ENCODE measurements around the gene ZNF689. TPM values are rescaled to one million over a fixed set of nuclear protein-coding genes. Genes with fewer than 3 reads are reported as not detected.

Gene ZNF689
- total RNA-seq, 1 experiment from 2014 or later: 6.1 TPM

DNA sequence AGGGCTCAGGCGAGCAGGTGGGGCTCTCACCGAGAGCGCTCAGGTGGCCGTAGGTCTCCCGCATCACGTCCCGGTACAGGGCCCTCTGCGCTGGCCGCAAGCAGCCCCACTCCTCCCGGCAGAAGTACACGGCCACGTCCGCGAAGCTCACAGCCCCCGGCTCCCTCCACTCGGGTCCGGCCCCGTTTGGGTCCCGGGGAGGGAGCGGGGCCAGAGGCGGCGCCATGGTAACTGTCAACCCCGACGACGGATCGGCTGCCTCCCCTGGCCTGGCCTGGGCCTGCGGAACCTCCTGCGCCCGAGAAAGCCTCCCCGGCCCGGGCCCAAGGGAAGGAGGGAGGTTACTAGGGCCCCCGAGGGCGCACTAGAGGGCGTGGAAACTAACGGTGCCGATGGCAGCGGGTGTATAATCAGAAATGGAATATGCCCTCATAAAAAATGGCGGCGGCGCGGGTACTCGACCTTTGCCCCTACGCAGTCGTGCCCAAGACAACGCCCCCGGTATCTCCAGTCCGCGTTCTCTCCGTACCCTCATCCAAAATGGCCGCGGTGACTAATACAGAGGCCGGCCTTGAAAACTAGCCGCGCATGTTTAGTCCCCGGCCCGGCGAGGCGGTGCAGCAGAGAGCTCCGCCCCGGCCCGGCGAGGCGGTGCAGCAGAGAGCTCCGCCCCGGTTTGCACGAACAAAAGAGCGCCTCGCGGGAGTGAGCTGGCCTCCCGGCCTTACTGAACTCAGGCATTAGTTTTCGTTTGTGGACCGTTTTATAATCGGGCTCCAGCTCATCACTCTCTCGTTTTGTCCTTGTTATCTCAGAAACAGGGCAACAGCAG lies 52.0 kb downstream of the ZNF689 start, which contains the start of gene ZNF764:
ZNF764 (minus strand) TSS at position 418 of the 832 bp plus-strand sequence; CDS start at position 226, 192 bp downstream.
- Mint-ChIP-seq H3K9me3 (ENCODE audit: unreplicated experiment) (no peaks in the 10 kb centered on the region), H3K27ac (ENCODE audit: low read depth, unreplicated experiment) (peak within 1 kb of the TSS; percentile 79), H3K27me3 (ENCODE audit: insufficient read depth, unreplicated experiment) (no peaks in the 10 kb centered on the region), H3K36me3 (ENCODE audit: insufficient read depth, unreplicated experiment) (peaks cover 29% of the 10 kb centered on the region), H3K4me3 (ENCODE audit: unreplicated experiment) (peak within 1 kb of the TSS; percentile 77), H3K4me1 (ENCODE audit: insufficient read depth, unreplicated experiment) (peaks cover 5% of the 10 kb centered on the region)
- peak; percentile 99 for DNase-seq (ENCODE audit: unreplicated experiment)
- TF ChIP-seq, protein P1, sequence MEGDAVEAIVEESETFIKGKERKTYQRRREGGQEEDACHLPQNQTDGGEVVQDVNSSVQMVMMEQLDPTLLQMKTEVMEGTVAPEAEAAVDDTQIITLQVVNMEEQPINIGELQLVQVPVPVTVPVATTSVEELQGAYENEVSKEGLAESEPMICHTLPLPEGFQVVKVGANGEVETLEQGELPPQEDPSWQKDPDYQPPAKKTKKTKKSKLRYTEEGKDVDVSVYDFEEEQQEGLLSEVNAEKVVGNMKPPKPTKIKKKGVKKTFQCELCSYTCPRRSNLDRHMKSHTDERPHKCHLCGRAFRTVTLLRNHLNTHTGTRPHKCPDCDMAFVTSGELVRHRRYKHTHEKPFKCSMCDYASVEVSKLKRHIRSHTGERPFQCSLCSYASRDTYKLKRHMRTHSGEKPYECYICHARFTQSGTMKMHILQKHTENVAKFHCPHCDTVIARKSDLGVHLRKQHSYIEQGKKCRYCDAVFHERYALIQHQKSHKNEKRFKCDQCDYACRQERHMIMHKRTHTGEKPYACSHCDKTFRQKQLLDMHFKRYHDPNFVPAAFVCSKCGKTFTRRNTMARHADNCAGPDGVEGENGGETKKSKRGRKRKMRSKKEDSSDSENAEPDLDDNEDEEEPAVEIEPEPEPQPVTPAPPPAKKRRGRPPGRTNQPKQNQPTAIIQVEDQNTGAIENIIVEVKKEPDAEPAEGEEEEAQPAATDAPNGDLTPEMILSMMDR (IDR thresholded peaks at IDR 0.05; ENCODE audit: unreplicated experiment): no peak
- BruUV-seq (replicated peaks): TSS peak; percentile 50
- intact Hi-C loops (cut with micrococcal nuclease): loop anchor here (1.0 kb wide), 2 partner anchors 23 to 27 kb away; partner anchors contain the start of gene ZNF785
- CTCF ChIA-PET: interaction anchor here (0.5 to 3.2 kb wide), 13 partner anchors 8 to 1310 kb away, joined by 3 to 28 read pairs (median 3); partner anchors contain the start of genes DCTPP1 and ZNF747
- POLR2A ChIA-PET: interaction anchor here (0.6 to 4.5 kb wide), 25 partner anchors 9 to 745 kb away, joined by 3 to 104 read pairs (median 4); partner anchors contain the start of genes DCTPP1, FBRS, SEPHS2 and ZNF688

GRCh38 chr16:30557707-30557956 lies 52.6 kb downstream of the ZNF689 start:
- TF ChIP-seq, protein P1 (IDR thresholded peaks at IDR 0.05; ENCODE audit: unreplicated experiment): no peak
- Mint-ChIP-seq H3K4me3 (ENCODE audit: unreplicated experiment) (peak overlapping the region; percentile 77), H3K4me1 (ENCODE audit: insufficient read depth, unreplicated experiment) (peaks cover 5% of the 10 kb centered on the region), H3K27ac (ENCODE audit: low read depth, unreplicated experiment) (peak overlapping the region; percentile 79), H3K27me3 (ENCODE audit: insufficient read depth, unreplicated experiment) (no peaks in the 10 kb centered on the region), H3K36me3 (ENCODE audit: insufficient read depth, unreplicated experiment) (peaks cover 32% of the 10 kb centered on the region), H3K9me3 (ENCODE audit: unreplicated experiment) (no peaks in the 10 kb centered on the region)
- intact Hi-C loops (cut with micrococcal nuclease): no loop called here
- CTCF ChIA-PET: interaction anchor here (0.6 to 3.2 kb wide), 7 partner anchors 9 to 1311 kb away, joined by 3 to 28 read pairs (median 3); partner anchors contain the start of genes DCTPP1 and ZNF747
- no peak for DNase-seq (ENCODE audit: unreplicated experiment)
- POLR2A ChIA-PET: interaction anchor here (0.7 to 4.5 kb wide), 16 partner anchors 8 to 160 kb away, joined by 3 to 104 read pairs (median 5); partner anchors contain the start of genes DCTPP1, FBRS, SEPHS2 and ZNF688
- BruUV-seq (replicated peaks): no TSS peak

- Mint-ChIP-seq H3K4me3 (ENCODE audit: unreplicated experiment) (peak overlapping the region; percentile 77), H3K27ac (ENCODE audit: low read depth, unreplicated experiment) (no peak overlapping the region), H3K27me3 (ENCODE audit: insufficient read depth, unreplicated experiment) (no peaks in the 10 kb centered on the region), H3K36me3 (ENCODE audit: insufficient read depth, unreplicated experiment) (peaks cover 32% of the 10 kb centered on the region), H3K4me1 (ENCODE audit: insufficient read depth, unreplicated experiment) (peaks cover 5% of the 10 kb centered on the region), H3K9me3 (ENCODE audit: unreplicated experiment) (no peaks in the 10 kb centered on the region)
- DNase-seq (ENCODE audit: unreplicated experiment): no peak
- CTCF ChIA-PET: interaction anchor here (1.2 kb wide), 1 partner anchor 106 kb away, joined by 3 read pairs; no protein-coding TSS in a partner anchor
- BruUV-seq (replicated peaks): no TSS peak
- TF ChIP-seq, protein P1 (IDR thresholded peaks at IDR 0.05; ENCODE audit: unreplicated experiment): no peak
- intact Hi-C loops (cut with micrococcal nuclease): no loop called here
- POLR2A ChIA-PET: interaction anchor here (2.8 to 4.5 kb wide), 3 partner anchors 16 to 28 kb away, joined by 38 to 104 read pairs (median 39); partner anchors contain the start of genes ZNF688, ZNF747 and ZNF768
These were observed 54.1 kb downstream of the ZNF689 start for GRCh38 chr16:30556125-30556473.

All from MCF 10A (cell line).